Measurements from ENCODE around the gene COL19A1.

The COL19A1 gene

DNA sequence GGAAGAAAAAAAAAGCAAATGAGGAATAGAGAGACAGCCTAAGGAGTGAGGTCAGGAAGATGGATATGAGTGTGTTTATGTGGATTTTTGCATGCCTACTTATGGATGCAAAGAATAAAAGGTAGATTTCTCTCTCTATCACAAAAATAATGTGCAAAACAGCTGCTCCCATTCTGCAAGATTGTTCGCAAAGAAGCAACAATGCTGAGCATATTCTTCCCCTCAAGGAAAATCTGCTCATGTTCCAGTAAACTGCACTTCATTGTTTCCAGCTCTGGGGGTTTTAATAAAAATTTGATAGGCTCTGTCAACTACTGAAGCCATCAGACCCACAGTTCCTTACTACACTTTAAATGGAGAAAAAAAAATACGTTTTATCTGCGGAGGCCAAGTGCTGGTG, 259.2 kb downstream of the COL19A1 start:
- no peak for DNase-seq (ENCODE audit: low read depth)

DNA sequence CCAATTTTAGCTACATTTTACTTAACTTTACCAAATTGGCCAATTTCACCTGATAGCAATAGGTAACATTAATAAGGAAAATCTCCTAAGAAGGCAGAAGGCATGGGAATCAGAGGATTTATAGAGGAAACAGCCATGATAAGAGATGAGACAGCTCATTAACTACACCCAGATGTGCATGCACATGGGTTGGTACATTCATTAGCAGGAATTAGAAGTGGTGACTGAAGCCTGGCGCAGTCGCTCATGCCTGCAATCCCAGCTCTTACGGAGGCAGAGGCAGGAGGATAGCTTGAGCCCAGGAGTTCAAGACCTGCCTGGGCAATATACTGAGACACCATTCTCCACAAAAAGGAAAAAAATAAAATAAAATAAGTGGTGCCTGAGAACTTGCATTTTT, 263.0 kb downstream of the COL19A1 start:
- no peak for DNase-seq (ENCODE audit: low read depth)

DNA sequence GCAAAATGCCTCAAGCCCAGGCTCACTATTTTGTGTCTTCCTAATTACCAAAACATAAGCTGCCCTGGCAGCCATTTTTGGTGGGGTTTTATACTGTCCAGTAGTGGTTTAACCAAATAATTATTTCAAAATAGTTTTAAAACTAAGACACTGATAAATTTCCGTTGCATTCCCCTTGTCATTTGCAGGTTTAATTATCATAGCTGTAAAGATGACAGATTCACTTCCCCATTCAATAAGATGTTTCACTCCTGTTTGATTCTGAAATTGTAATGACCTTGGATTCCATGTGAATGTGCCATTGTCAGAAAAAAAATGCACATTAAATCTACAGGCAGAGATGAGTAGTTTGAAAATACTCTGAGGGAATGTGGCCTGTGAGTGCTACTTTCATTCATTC, 264.5 kb downstream of the COL19A1 start:
- no peak for DNase-seq (ENCODE audit: low read depth)

DNA sequence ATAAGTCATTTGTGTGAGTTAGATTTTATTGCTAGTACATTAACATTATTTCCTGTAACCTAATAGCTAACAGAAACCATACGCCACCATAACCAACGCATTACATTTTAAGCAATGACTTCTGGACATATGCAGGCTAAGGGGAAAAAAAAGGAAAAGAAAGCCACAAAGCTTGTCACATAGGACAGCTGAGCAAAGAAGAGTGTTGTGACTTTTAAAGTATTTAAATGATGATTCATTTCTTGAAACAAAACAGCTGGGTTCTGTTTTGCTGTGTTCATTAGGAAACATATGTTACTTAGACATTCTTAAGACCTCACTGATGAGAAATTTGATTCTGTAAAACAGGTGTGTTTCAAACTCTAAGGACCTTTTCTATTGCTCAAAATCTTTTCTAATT, 265.2 kb downstream of the COL19A1 start:
- no peak for DNase-seq (ENCODE audit: low read depth)

DNA sequence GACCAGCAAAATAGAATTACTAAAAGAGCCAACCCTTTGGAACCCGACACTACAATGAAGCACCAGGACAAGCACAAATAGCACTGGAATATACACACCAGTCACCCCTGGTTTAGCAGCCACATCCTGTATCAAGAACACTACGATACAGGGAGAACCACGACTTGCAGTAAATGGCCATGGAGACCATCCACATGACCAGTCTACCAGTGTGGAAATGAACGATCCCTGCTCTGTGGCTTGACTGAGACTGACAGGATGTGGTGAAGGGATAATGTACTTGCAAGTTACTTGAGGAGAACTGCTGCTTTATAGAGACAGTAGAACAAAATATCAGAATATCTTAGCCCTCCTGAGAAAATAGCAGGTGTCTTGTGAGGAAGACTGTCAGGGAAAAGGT, 266.9 kb downstream of the COL19A1 start:
- DNase-seq (ENCODE audit: low read depth): no peak

DNA sequence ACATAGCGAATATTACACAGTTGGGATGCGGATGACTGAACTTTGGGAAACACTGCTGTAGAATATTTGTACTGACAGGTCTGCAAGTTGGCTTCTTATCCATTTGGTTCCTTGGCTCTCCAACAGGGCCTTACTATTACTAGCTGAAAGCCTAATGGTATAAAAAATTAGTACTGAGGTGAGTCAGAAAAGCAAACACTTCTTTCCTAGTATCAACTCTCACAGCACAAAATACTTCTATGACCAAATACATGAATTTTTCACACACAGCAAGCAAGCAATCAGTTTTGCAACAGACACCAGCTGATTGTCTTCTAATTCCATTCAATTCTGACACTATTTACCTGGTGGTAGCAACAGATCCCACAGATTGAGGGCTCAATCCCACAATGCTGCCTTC, 268.2 kb downstream of the COL19A1 start:
- DNase-seq (ENCODE audit: low read depth): no peak

DNA sequence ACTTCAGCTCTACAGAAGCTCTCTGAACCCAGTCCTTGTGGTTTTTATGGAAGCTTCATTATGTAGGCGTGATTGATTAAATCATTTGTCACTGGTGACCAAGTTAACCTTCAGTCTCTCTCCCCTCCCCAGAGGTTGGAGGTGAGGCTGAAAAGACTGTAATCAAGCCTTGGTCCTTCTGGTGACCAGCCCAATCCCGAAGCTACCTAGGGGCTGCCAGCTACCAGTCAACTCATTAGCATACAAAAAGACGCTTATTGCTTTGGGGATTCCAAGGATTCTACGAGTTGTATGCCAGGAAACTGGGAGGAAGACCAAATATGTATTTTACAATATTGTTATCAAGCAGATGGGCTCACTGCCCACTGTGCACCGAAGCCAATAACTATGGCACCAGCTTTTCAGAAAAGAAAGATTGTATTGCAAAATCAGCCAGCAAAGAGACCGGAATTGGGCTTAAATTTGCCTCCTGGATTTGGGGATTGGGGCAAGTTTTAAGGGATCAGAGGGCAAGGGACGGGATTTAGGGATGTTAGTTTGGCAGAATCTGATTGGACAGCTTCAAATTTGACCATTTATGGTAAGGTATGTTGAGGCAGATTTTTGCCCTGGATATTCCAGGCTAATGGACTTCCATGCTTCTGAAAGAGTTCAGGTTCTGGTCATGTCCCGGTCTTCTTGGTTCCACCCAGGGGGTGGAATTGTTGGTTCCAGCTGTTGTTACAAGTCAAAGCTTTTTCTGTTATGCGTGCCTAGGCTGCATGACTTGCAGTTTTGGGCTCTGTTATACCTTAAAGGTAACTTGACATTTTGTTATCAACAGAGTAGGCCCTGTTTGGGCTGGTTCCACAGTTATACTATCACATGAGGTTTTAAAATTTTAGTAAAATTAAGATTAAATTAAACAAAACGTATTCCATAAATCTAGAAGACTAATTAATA, 269.1 kb downstream of the COL19A1 start:
- no peak for DNase-seq (ENCODE audit: low read depth)

DNA sequence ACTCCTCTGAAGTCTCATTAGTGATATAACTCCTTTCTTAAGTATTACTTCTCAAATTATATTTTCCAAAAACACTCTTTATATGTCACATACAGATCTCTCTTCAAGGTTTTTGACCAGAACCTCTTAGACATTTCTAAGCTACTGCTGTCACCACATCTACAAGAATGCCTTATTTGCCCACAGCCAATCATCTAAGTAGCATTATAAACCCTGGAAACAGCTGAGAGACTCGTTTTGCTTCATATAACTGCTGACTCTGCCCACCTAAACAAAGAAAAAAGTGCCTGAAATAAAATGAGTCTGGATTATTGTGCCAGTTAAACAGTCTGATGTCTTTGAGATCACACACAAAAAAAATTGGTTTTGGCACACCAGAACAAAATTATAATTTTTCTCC, 270.6 kb downstream of the COL19A1 start:
- no peak for DNase-seq (ENCODE audit: low read depth)

DNA sequence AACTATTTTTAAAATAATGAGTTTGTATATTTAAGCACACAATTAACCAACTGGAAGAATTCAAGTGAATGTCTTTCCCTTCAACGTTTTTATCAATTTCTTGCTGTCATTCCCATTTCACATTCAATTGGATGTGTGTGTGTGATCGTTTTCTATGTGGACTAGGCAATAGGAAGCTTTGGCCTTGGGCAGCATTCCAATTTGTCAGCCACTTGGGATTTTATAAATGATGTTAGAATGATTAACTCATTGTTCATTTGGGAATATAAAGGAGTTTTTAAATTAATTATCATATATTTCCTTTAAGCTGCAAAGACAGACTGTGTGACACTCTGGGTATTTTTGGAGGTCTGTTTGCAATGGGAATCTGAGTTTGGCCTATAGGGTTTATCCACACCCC, 274.1 kb downstream of the COL19A1 start:
- no peak for DNase-seq (ENCODE audit: low read depth)

DNA sequence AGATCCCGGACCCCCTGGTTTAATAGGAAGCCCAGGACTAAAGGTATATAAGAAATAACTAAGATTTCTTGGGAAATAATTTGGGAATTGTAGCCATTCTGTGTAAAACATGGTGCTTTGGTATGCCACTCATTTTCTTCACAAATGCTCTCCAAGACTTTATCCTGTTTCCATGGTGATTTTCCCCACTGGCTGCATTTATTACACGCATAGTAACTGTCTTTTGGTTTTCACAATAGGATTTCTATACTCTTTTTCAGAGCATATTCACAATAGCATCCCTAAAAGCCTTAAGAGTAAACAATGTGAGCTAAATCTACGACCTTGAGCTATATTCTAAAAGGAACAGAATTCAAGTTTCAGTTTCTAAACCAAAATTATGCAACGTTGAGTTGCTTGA, 275.7 kb downstream of the COL19A1 start:
- DNase-seq (ENCODE audit: low read depth): no peak

DNA sequence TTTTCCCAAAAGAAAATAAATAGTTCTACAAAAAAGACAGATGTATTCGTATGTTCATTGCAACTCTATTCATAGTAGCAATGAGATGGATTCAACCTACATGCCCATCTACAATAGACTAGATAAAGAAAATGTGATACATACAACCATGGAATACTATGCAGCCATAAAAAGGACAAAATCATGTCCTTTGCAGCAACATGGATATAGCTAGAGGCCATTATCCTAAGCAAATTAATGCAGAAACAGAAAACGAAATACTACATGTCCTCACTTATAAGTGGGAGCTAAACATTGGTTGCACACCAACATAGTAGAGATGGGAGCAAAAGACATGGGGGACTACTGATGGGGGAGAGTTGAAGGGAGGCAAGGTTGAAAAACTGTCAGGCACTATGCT, 278.8 kb downstream of the COL19A1 start:
- DNase-seq (ENCODE audit: low read depth): no peak

DNA sequence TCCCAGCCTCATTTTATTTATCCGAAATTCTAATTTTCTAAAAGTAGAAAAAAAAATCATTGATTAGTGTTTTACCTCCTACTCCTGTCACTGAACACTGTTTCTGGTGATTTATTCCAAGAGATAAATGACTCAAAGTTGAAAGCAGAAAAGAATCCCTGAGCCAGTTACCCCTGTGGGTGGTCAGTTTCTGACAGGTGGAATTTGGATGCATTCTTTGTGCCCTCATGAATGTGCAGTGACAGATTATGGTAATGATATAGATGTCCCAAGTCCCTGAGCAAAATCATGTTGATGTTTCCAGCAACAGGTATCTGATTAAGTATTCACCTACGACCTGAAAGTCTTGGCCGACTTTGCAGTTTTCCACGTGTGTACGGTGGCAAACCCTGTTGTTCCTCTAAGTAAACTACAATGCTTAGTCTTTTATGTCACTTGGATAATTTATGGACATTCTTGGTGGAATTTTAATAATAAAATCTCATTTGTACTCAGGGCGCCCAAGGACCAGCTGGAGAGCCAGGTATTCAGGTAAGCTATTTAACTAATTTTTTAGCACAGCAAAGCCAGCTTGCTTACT, 282.9 kb downstream of the COL19A1 start:
- DNase-seq (ENCODE audit: low read depth): no peak

DNA sequence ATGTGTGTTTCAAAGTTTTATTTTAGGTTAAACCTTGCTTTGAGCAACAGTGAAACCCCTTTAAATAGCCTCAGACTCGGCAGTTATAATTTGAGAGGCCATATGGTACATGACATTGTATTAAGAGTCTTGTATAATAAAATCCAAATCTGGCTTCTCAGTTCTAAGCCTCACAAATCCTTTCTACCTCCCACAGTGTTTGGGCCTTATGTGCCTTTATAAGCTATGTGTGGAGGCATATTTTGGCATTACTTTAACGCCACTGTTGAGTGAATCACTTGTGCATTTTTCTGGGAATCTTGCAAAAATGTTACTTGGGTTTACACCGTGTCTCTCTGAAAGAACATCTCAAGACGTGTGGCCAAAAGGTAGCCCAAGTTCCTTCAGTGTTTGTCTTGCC, 284.2 kb downstream of the COL19A1 start:
- DNase-seq (ENCODE audit: low read depth): no peak

DNA sequence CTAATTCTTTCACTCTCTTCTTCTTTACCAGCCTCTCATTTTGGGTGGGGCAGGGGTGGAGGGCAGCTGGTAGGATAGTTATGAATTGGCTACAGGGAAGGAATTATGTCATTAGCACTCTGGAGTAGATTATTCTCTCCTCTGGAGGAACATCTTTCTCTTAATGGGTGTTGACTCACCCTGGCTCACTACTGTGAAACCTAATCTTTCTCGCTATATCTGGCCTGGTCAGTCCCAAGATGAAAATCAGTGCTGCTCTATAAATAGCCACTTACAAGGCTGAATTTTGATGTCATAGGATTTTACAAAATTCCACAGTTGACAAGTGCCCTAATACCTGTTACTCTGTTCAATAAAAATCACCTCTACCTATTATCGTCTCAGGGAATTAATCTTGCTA, 285.3 kb downstream of the COL19A1 start:
- DNase-seq (ENCODE audit: low read depth): no peak

DNA sequence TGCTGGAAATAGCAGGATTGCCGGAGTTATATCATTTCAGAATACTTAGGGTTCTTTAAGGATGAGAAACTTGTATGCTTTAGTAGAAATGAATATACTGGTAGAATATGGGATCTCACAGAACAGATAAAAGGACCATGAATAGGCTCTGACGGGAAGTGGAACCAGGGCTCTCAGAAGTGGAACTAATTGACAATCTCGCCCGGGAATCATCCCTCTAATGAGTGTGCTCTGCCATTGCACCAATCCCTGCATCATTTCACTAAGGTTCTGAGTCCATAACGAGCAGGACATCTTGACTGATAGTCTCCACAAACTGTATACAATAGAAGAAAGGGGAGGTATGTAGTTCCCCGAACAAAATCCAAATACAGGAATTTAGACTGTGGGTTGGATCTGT, 286.4 kb downstream of the COL19A1 start:
- DNase-seq (ENCODE audit: low read depth): no peak

DNA sequence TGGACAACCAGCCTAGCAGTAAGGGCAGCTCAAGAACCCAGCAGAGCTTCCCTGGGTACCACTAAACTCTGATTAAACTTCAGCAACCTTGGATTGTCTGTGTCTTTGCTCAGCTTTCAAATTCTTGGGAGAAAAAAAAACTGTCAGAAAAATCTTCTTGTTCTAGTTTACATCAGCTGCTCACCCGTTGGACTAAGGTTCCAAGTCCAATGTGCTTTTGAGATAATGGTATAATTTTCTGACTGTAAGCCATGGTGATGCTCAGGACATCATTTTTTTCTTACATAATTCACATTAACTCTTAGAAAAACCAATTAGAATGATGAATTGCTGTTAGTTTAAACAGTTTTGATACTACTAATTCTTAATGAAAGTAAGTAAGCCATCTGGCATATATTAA, 290.7 kb downstream of the COL19A1 start:
- DNase-seq (ENCODE audit: low read depth): no peak

DNA sequence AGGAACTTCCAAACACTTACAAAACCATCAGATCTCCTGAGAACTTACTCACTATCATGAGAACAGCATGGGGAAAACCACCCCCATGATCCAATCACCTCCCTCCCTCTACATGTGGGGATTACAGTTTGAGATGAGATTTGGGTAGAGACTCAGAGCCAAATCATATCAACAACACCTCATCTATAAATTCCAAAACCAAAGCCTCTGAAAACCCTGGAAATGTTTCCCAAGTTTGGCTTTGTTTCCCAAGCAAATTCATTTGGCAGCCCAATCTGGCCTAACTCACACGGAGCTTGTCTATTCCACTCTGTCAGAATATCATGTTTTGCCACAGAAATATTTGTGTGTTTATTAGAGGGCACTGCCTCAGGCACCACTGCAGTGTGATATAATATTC, 293.9 kb downstream of the COL19A1 start:
- no peak for DNase-seq (ENCODE audit: low read depth)

DNA sequence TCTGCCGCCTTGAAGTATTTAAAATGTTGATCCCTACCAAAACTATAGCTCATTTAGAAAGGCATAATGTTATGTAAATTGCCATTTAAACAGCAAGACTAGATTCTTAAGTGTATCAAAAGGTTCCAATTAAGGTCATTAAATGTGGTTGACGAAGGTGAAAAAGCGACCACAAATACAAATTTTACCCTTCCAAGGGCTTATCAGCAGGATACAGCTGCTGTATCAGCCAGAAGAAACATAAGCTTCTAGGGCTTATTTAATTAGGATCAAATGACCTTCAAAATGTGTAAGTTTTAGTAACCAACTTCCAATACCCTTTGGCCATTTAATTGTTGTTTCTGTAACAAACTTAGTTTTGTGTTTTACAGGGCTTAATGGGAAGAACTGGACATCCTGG, 296.6 kb downstream of the COL19A1 start:
- no peak for DNase-seq (ENCODE audit: low read depth)

DNA sequence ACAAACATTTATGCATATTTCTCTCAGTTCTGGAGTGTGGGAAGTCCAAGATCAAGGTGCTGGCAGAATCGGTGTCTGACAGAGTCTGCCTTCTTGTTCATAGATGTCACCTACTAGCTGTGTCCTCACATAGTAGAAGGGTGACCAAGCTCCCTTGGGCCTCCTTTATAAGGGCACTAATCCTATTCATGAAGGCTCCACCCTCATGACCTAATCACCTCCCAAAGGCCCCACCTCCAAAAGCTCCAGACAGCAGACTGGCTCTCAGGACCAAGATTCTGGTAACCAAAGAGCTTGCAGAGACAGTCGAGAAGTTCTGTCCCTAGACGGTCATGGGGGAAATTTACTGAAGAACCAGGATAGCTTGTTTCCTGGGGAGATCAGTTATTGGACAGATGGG, 297.4 kb downstream of the COL19A1 start:
- no peak for DNase-seq (ENCODE audit: low read depth)

DNA sequence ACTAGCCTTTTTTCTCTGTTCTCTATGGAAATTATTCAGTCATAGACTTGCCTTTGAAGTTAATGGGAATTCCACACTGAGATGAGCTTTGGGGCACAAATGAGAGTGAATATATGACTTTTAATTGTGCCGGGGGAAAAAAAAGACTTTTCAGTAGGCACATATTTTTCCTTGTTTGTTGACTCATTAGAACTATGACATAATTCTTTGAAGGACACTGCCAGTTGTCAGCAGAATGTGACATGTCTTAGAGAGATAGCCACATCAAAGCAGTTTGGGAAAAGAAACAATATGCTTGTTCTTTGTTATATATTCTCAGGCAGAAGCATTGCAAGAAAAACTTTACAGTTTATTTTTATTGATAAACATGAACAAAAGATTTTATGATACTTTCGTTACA, 298.2 kb downstream of the COL19A1 start:
- no peak for DNase-seq (ENCODE audit: low read depth)

DNA sequence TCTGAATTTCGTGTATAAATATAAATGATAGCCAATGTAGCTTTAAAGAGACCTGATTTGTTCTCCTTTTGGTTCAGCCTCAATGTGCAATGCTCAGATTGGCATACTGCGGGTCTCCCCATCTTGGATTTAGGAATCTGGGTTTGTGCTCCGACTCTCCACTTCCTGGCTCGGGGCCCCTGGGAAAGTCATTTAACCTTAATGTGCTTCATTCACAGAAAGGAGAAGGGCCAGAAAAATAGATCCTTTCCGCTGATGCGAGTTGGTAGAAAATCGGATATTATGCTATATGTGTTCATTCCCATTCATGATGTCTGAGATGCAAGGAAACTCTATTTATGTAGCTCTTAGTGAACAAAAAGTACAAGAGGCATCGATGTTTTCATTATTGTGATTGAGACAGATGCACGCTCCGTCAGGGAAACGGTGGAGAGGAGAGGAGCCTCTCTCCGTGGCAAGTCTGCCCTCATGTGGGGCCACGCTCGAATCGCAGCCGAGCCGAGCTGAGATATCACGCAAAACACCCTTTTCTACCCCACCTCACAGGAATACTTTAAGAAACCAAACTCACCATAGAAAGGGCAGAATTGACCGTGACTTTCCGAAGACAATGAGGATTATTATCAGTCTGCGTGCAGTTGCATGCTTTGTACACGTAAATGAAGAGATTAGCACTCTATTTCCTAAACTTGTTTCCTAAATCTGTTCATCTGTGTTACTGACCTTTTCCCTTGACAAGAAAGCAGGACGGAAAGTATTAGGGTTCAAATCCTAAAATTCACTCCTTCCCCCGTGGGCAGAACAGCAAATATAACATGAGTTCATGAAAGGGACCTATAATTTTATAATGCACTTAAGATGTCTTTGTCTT, 300.0 kb downstream of the COL19A1 start:
- no peak for DNase-seq (ENCODE audit: low read depth)

DNA sequence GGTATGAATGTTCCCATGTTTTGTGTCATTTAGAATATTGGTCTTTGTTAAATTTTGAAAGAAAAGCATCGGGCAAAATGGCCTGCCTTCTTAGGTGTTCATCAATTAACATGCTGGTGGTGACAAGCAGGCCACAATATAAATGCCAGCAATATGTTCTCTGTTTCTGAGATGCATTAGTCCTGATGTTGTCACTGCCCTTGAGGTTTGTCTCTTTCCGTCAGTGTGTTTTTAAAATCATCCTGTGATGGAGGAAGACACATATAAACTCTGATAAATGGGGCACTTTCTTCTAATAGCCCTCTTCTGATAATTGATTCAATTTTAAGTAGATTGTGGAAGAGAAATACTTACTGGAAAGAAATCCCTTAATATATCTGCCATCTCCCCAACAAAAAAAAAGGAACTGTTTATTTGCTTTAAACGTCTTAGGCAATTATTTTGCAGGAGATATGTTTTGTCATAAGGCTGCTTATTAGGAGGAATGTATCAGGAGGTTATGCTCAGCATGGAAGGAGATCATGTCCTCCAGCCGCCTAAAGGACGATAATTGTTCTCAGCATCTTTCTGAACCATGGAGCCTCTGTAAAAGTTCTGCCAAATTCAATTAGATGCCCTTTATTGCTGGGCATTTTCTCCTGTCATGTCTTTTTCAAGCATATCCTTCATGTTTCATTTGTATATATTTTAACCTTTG, 302.5 kb downstream of the COL19A1 start:
- DNase-seq (ENCODE audit: low read depth): no peak
